GM21423 (cell line): ENCODE results near the gene EFCAB9.
"Not testable (repeated sequence)": the region's sequence is repeated elsewhere in the genome, so short reads cannot be mapped to it uniquely, and the experiment has no call there.

Experiments
- ATAC-seq: cut with Tn5 transposase; IDR thresholded peaks from one replicate; pipeline ENCODE4 v1.9.1; 2021; ENCODE audit warnings: mild to moderate bottlenecking, moderate library complexity; ENCODE audit not compliant: unreplicated experiment

Gene EFCAB9

DNA sequence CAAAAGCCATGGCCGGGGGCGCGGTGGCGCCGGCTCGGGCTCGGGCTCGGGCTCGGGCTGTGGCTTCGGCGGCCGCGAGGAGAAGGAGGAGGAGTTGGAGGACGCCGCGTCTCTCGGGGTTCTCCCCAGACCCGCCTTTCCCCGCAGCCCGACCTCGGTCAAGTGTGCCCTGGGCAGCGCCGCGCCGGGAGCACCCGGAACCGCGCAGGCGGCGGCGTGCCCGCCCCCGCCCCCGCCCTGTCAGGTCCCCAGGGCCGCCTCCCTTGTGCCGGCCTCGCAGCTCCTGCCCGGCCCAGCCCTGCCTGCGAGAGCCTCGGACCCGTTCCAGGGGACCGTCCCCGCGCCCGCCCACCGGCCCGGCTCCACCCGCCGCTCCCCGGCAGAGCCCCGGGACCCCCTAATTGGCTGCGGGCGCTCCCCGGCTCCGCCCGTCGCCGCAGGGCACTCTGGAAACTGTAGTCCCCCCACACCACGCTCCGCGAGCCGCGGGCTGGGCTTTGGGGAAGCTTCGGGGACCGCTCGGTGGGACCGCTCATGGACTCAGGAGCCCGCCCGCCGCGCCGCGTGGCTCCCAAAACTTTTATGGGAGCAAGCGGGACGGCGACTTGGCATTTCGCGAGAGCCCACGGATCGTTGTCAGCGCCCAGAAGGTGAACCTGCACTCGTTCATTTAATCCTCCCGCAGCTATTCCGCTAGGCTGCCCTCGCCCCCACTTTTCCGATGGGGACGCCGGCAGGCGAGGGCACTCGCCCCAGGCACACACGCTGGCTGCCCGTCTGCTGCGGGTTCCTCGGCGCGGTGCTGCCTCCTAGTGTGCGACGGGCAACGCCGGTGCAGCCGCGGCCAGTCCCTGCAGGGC, 5.7 kb upstream of the EFCAB9 start, which contains the start of gene STK10:
Gene STK10, minus strand, starts transcription at position 192 of the 860 bp plus-strand sequence. Its CDS starts 182 bp downstream, at position 10.
- ATAC-seq: peak; percentile 75

DNA sequence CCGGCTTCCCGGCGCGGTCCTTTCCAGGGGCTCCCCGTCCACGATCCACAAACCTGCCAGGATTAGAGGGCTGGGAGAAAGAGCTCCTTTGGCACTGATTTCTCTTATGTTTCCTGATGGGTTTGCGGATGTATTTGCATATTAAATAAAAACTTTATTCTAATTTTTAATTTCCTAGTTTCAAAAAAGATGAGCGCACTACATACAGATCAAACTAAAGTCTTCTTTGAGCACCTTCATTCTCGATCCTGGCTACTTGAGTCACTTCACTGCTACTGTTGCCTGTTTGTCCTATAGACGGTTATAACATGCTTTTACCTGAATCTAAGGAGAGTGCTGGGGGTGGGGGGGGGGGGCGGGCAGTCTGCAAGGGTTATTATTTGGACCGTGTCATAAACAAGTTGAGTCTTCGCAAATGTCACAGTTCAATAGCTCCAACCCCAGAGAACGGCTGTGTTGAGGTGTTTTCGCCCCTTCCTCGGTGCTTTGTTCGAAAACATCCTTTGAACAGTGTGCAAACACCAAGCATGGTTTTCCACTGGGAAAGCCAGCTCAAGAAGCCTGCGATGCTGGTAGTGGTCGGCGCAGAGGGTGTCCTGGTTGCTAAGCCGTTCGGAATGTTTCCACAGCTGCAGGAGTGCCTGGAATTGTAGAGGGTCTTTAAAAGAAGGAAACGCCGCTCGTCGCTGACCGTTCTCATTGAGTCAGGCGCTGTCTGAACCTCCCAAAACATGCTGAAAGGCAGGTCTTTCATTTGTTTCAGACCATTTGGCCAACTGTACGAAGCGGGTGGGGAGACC, 4.9 kb upstream of the EFCAB9 start:
- ATAC-seq: no peak

DNA sequence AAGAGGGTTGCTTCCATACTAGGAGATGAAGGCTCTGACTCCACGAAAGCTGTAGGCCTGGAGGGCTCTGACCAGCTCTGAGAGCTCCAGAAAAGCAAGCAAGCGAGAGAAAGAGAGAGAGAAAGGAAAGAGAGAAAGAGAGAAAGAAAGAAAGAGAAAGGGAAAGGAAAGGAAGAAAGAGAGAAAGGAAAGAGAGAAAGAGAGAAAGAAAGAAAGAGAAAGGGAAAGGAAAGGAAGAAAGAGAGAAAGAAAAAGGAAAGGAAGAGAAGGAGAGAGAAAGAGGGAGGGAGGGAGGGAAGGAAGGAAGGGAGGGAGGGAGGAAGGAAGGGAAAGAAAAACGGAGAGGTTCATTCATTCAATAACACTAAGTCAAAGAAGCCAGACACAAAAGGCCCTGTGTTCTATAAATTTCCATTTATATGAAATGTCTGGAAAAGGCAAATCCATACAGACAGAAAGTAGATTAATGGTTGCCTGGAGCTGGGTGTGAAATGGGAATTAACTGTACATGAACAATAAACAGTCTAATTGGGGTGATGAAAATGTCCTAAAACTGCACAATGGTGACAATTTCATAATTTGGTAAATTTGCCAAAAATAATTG, 4.2 kb upstream of the EFCAB9 start:
- no peak for ATAC-seq

DNA sequence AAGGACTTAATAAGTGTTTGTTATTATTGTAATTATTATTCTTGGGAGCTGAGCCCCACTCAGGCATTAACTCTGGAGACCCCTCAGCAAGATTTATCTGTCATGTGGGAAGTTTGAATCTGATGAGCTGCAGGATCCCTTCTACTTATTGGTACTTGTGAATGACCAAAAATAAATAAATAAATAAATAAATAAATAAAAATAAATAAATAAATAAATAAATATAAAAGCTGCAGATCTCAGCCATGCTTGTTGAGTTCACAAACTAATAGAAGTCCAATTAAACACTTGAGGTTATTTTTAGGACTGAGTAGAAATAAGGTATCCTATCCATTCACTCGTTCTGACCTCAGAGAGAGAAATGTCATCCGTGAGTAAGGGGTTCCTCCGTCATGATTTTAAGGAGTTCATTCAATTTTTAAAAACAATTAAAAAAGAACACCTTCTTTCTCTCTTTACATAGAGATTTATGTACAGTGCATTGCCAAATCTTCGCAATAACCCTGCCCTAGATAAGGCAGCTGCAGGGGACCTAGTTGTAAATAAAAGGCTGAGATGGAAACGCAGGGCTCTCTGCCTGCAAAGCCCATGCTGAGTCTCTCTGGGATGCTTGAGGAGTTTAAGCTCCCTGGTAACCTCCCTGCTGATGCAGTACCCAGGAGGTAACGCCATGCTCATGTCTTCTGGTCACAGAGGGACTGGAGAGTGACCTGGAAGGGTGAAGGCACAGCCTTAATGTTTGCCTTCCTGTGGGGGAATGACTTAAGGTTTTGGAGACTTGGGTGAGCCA, 1.2 kb downstream of the EFCAB9 start:
- ATAC-seq: no peak

DNA sequence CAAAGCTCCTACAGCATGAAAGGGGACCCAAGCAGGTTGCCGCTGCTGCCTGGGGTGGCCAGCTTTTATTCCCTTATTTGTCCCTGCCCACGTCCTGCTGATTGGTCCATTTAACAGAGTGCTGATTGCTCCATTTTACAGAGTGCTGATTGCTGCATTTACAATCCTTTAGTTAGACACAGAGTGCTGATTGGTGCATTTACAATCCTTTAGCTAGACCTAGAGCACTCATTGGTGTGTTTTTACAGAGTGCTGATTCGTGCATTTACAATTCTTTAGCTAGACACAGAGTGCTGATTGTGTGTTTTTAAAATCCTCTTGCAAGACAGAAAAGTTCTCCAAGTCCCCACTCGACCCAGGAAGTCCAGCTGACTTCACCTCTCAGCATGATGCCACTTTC, 3.8 kb downstream of the EFCAB9 start:
- ATAC-seq: not testable (repeated sequence)

DNA sequence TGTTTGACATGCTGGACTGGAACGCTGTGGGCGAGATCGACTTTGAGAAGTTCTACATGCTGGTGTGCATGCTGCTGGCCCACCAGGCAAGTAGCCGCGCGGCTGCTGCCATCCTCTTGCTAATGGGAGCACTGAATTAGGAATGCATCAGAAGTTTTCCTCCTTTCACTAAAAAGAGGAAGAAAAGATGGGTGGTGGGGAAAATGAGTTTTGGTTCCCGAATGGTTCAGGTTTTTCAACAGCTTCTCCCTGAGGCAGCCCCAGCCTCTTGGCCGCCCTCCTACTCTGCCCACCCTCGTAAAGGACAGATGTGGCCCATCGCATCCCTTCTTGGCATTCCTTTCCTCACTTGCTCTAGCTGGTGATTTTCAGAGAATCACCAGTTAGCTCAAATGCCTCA, 5.5 kb downstream of the EFCAB9 start:
- ATAC-seq: no peak

DNA sequence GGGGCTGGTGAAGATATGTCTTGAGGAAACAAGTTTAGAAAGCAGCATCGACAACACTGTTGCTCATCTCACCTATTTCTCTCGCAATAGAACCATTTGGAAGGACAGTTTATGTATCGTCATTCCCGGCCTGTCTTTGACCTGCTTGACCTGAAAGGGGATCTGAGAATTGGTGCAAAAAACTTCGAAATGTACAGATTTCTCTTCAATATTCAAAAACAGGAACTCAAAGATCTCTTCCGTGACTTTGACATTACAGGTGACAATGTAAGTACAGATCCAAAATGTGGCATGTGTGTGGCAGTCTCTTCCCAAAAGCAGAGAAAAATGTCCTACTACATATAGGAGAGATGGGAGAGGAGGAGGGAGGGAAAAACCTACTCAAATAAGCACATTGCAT, 6.5 kb downstream of the EFCAB9 start:
- no peak for ATAC-seq

DNA sequence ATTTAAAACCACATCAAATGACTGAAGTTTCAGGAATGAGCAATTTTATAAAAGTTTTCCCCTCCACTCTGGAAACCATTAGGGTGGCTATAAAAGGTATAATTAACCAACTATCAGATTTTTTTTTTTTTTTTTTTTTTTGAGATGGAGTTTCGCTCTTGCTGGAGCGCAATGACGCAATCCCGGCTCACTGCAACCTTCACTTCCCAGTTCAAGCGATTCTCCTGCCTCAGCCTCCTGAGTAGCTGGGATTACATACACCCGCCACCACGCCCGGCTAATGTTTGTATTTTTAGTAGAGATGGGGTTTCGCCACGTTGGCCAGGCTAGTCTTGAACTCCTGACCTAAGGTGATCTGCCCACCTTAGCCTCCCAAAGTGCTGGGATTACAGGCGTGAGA, 12.0 kb downstream of the EFCAB9 start:
- ATAC-seq: not testable (repeated sequence)

DNA sequence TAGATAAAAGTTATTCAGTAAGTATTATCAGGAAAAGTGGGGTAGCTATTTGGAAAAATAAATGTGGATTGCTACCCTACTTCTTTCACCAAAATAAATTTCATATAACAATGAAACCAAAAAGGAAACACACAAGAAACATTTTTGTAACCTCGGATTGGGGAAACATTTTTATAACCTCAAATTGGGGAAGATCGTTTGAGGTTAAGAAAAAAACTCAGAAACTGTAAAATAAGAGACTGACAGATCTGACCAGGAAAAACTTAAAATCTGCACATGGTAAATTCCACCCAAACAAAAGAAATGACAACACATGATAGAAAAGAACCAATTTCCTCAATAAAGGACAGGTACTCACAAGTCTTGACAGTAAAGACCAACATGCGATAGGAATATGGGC, 13.5 kb downstream of the EFCAB9 start:
- ATAC-seq: no peak

DNA sequence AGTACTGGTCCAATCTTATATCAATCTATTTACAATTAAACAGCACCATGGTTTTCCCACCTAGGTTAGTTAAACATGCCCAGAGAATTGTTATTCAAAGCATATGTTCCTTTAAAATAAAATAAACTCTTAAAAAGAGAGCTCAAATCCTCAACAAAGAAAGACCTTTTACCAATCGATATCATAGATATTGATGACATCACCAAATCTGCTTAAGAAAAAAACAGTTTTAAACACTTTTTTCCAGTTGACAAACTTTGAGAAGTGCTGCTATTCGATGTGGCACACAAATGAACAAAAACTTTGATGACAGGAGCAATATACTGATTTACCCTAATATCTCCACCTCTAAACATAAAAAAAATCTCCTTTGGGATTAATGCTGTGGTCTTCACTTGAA, 15.7 kb downstream of the EFCAB9 start:
- no peak for ATAC-seq

DNA sequence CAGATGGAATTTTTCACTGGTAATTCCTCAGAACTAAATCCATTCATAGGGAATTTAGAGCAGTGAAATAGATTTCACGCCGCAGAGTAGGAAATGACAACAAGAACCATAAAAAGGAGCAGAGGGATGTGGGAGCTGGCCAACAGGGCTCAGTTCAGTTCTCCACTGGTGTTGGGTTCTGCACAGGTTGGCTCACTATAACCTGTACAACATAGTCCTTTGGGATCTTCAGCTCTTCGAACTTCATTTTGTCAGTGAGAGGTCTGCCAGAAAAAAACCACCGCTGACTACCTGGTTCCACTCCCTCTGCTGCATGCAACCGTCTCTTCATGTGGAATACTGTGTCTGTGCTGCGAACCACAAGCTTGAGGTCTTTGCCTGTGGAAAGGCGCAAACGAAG, 17.7 kb downstream of the EFCAB9 start:
- ATAC-seq: no peak

DNA sequence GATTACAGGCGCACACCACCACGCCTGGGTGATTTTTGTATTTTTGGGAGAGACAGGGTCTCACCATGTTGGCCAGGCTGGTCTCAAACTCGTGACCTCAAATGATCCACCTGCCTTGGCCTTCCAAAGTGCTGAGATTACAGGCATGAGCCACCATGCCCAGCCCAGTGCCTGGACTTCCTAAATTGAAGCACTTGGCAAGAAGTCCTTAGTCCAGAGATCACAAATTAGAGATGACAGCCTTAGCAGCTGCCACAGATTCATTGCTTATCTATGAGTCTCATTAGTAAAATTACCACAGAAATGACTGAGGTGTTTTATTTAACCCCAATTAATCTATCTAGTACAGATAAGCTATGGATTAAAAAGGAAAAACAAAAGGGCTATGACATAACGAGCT, 19.2 kb downstream of the EFCAB9 start:
- ATAC-seq: no peak

DNA sequence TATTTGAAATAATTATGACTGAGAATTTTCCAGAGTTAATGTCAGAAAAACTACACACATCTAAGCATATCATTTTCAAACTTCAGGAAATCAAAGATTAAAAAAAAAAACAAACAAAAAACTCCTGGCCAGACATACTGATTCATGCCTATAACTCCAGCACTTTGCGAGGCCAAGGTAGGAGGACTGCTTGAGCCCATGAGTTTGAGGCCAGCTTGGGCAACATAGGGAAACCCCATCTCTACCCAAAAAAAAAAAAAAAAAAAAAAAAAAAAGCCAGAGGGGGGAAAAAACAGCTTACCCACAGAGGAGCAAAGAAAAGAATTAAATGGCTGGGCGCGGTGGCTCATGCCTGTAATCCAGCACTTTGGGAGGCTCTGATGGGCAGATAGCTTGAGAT, 22.4 kb downstream of the EFCAB9 start:
- no peak for ATAC-seq

DNA sequence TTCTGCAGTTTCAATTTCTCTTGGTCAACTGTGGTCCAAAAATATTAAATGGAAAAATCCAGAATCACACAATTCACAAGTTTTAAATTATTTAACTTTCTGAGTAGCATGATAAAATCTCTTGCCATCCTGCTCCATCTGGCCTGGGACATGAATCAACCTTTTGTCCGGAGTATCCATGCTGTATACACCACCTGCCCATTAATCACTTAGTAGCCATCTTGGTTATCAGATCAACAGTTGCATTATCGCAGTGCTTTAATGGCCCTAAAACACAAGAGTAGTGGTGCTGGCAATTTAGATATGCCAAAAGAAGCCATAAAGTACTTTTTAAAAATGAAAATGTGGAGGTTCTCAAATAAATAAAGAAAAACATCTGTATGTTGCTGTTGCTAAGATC, 25.3 kb downstream of the EFCAB9 start:
- no peak for ATAC-seq

DNA sequence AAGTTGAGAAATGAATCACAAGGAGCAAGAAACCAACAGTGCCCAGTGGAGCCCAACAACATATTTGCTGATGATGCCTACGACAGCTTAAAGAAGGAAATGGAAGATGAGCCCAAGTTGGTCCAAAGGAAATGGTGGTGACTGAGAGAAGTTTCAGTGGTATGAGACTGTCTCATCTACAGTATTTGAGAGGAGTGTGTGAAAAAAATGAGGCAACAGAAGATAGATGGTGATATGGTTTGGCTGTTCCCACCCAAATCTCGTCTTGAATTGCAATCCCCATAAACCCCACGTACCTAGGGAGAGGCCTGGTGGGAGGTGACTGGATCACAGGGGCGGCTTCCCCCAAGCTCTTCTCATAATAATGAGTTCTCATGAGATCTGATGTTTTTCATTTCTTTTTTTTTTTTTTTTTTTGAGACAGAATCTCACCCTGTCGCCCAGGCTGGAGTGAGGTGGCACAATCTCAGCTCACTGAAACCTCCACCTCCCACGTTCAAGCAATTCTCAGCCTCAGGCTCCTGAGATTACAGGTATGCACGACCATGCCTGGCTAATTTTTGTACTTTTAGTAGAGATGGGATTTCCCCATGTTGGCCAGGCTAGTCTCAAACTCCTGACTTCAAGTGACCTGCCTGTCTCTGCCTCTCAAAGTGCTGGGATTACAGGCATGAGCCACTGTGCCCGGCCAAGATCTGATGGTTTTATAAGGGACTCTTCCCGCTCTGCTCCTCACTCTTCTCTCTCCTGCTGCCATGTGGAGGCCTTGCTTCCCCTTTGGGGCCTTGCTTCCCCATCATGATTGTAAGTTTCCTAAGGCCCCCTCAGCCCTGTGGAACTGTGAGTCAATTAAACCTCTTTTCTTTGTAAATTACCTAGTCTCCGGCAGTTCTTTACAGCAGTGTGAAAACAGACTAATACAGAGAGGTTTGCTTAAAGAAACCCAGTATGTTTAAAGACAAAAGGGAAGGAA, 30.2 kb downstream of the EFCAB9 start:
- peak; percentile 77 for ATAC-seq

DNA sequence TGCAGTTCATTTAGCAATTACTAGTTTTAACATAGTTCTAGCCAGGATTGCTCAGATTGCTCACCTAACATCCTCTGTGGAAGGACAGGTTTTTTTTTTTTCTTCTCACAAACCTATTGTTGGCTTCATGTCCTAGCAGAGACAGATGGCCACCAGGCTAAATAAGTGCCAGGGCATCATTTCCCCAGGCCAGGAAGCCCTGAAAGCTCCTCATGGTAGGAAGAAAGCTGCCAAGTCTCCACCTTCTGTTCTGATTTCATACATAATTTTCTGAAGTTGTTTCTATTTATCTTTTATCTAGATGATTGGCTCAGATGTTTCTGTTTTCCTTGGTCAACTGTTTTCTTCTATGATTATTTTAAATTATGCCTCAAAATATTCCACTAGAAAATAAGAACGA, 31.0 kb downstream of the EFCAB9 start:
- ATAC-seq: no peak

DNA sequence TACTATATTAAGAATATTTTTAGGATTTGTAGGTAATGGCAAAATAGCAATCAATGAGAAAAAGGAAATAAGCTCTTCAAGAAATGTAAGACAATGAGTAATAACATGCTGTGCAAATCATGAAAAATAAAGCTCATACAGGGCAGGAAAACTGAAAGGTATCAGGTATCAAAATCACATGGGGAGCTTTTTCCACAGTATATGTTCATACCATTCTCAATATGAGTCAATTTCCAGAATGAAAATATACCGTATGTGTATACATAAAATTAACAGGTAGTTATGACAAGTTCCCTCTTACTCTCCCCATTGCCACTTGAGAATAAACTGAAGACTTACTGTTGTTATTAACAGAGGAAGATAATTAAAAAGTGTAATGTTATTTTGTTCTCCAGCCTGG, 35.9 kb downstream of the EFCAB9 start:
- no peak for ATAC-seq

DNA sequence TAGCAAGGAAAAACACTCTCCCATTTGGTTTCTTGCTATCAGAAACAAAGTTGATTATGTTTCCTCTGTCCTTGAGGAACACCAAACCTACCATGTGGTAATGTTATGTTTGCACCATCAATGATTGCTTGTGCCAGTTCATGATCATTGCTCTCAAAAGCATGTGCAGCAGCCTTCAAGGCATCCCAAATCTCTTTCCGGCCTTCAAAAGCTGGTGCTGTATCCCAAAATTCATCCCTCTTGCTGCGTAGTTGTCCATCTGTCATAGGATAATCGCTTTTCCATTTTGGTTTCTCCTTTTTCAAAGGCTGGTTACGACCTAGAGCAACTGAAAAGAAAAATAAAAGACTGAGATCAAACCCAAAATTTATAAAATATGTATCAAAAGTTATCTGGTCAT, 40.1 kb downstream of the EFCAB9 start:
- no peak for ATAC-seq

DNA sequence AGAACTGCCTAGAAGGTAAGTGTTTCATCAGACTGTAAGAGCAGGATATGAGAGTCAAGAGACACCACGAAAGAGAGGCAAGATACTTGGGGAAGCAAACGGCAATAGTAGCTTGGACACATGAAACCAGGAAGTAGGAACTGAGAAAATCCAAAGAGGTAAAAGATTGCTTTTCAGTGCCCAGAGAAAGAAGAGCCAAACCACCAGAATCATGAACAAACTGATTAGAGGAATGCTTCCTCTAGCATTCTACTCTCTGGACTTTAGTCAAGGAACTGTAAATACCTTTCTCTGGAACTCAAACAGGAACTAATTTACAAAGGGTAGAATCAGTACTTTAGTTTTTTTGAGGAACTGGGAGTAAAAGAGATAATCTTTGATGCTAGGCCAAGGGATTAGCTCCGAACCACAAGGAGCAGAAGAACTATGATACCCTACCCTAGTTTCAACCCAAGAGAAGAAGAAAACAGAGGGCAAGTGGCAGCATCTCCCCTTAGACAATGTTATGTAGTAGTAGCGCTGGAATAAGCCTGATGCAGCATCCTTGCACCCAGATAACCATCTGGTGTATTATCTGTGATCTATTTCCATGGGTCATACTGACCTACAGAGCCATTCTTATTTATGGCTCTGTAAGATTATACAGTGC, 41.3 kb downstream of the EFCAB9 start:
- ATAC-seq: peak; percentile 68
